HG03159 (cell line): ENCODE results near the gene CLHC1.
"Not testable (repeated sequence)": the region's sequence is repeated elsewhere in the genome, so short reads cannot be mapped to it uniquely, and the experiment has no call there.

ENCODE experiments used
- ATAC-seq: cut with Tn5 transposase; IDR thresholded peaks from one replicate; pipeline ENCODE4 v1.9.1; 2021; ENCODE audit warnings: mild to moderate bottlenecking, moderate library complexity; ENCODE audit not compliant: unreplicated experiment

CLHC1 gene

DNA sequence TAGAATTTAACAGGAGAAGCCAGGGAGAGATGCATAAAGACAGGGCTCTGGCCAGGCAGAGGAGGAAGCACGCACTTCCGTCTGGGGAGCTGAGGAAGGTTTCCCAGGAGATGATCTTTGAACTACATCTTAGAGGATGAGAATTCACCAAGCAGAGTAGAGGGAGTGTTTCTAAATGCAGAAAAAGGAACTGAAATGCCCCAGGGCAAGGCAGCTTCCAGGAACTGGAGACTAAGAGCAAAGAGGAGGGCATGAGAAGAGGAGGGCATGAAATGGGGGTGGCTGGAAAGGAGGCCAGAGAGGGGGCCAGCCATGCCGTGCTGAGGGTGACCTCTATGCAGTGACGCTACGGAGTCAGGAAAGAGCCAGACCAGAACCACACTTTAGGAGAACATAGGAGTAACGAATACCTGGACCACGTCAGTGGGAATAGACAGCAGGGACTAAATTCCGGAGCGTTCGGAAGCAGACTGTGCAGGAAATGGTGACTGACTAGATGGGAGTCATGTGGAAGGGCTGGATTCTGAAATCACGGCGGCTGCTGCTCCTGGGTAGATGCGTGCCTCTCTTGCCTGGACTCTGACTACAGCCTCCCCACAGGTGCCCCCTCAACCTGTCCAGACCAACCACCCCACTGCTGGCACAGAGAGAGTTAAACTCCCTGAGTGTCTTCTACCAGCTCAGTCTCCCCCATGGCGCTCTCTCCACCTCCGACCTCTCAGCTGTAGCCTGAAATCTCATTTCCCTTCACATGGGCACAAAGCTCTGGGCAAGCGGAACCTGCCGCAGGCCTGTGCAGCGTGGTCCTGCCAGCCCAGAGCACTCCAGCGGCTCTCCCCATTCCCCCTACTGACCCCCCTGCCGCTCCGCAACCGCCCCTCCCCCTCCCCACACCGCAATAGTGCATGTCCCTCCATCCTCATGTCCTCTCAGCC is 94.8 kb downstream of the CLHC1 start:
- ATAC-seq = no peak

GRCh38 chr2:55136138-55136541 is 96.0 kb downstream of the CLHC1 start:
- no peak for ATAC-seq

DNA sequence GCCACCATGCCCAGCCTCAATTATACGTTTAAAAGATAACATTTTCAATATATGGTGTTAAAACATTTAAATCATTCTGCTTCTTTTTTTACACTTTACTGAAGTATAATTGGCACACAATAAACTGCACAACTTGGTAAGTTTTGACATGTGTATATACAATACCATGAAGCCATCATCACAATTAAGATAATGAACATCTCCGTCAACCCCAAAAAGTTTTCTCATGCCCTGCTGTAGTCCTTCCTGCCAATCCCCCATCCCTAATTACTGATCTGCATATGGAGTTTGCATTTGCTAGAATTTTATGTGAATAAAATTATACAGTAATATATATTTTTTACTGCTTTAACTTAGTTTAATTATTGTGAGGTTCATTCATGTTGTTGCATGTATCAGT is 96.6 kb downstream of the CLHC1 start:
- ATAC-seq = no peak

GRCh38 chr2:55134316-55134706 is 97.8 kb downstream of the CLHC1 start:
- ATAC-seq = no peak

DNA sequence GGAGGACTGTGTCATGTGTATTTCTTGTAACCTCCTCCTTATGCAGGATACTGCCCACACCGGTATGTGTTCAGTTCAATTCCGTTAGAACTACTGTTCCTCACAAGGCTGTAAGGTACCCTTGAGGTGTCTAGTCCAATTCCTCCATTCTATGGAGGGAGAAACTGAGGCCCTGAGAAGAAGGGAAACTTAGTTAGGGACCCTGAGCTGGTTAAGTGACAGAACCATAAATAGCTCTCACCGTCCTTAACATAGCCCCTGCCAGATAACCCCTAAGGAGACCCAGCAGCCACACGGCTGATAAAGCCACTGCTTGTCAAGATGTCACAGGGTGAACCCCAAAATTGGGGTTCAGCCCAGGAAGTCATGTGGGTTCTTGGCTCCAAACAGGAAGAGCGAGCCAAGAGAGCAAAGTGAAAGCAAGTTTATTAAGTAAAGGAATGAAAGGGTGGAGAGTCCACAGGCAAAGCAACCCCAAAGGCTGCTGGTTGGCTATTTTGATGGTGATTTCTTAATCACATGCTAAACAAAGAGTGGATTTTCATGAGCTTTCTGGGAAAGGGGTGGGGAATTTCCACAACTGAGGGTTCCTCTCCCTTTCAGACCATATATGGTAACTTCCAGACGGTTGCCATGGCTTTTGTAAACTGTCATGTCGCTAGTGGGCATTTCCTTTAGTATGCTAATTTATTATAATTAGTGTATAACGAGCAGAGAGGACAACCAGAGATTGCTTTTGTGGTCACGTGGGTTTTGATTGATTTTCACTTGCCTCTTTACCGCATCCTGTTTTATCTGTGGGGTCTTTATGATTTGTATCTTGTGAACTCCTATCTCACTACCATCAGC is 98.4 kb downstream of the CLHC1 start:
- peak; percentile 95 for ATAC-seq

- no peak for ATAC-seq
These were observed 101.2 kb downstream of the CLHC1 start for GRCh38 chr2:55130849-55131248.

DNA sequence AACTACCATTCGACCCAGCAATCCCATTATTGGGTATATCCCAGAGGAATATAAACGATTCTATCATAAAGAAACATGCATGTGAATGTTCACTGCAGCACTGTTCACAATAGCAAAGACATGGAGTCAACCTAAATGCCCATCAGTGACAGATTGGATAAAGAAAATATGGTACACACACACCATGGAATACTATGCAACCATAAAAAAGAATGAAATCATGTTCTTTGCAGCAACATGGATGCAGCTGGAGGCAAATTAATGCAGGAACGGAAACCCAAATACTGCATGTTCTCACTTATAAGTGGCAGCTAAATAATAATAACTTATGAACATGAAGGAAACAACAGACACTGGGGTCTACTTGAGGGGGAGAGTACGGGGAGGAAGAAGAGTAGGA is 105.5 kb downstream of the CLHC1 start:
- ATAC-seq = not testable (repeated sequence)
